ENCODE data around the gene NAP1L5. TPM values are rescaled to one million over a fixed set of nuclear protein-coding genes. Genes with fewer than 3 reads are reported as not detected.
A peak's percentile ranks its signal among the peaks of the same experiment; 100 is the strongest.

The NAP1L5 gene
- total RNA-seq, 1 experiment from 2014 or later = not detected

- H3K9me2 ChIP-seq (replicated peaks; ENCODE audit: low read length) = no peaks in the 10 kb centered on the region
- H3K79me2 ChIP-seq (ENCODE audit: low read length) = no peaks in the 10 kb centered on the region
- H3K9me3 ChIP-seq (ENCODE audit: low read length) = no peaks in the 10 kb centered on the region
- BruUV-seq (replicated peaks) = no TSS peak
- ChIA-PET POLR2A (ENCODE audit: unreplicated experiment) (no interaction called here), CTCF (interaction anchor here (0.6 kb wide), 1 partner anchor 11 kb away, joined by 3 read pairs; no protein-coding TSS in a partner anchor)
- no peaks in the 10 kb centered on the region for H3K36me3 ChIP-seq (ENCODE audit: low read depth, low read length)
- DNase-seq (peak; percentile 81), ATAC-seq (peak; percentile 70)
- TF ChIP-seq EZH2 (IDR thresholded peaks at IDR 0.05; ENCODE audit: low read length, unreplicated experiment) (no peak), EZH2phosphoT487 (IDR thresholded peaks at IDR 0.05; ENCODE audit: borderline replicate concordance, low read length) (no peak)
- TF ChIP-seq, protein P1, sequence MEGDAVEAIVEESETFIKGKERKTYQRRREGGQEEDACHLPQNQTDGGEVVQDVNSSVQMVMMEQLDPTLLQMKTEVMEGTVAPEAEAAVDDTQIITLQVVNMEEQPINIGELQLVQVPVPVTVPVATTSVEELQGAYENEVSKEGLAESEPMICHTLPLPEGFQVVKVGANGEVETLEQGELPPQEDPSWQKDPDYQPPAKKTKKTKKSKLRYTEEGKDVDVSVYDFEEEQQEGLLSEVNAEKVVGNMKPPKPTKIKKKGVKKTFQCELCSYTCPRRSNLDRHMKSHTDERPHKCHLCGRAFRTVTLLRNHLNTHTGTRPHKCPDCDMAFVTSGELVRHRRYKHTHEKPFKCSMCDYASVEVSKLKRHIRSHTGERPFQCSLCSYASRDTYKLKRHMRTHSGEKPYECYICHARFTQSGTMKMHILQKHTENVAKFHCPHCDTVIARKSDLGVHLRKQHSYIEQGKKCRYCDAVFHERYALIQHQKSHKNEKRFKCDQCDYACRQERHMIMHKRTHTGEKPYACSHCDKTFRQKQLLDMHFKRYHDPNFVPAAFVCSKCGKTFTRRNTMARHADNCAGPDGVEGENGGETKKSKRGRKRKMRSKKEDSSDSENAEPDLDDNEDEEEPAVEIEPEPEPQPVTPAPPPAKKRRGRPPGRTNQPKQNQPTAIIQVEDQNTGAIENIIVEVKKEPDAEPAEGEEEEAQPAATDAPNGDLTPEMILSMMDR (conservative IDR thresholded peaks at IDR 0.05; ENCODE audit: low read depth, low read length) = no peak
- H2AFZ ChIP-seq (ENCODE audit: low read length) = peak overlapping the region; percentile 56
- intact Hi-C loops (cut with micrococcal nuclease) = no loop called here
- H3K27ac ChIP-seq (ENCODE audit: low read length) = peak overlapping the region; percentile 99
- no peaks in the 10 kb centered on the region for H3F3A ChIP-seq (ENCODE audit: low read length, unreplicated experiment)
- H3K4me2 ChIP-seq (ENCODE audit: low read length) = peak overlapping the region; percentile 80
- no peaks in the 10 kb centered on the region for H3K27me3 ChIP-seq (ENCODE audit: low read length)
- H3K9ac ChIP-seq (ENCODE audit: low read length) = peak overlapping the region; percentile 79
- peak overlapping the region; percentile 35; the same call in 1 of the 2 replicates for H3K4me3 ChIP-seq (ENCODE audit: low read length)
- peaks cover 39% of the 10 kb centered on the region for H3K4me1 ChIP-seq (ENCODE audit: insufficient read depth, low read length)
- no peaks in the 10 kb centered on the region for H4K20me1 ChIP-seq (ENCODE audit: low read length)
These were observed 35.9 kb downstream of the NAP1L5 start for GRCh38 chr4:88661739-88662138.

- Histone ChIP-seq H2AFZ (ENCODE audit: low read length) (no peak overlapping the region), H3K4me3 (ENCODE audit: low read length) (0 out of 2 replicates have a peak overlapping the region, but pooled peaks have one; percentile 5), H3F3A (ENCODE audit: low read length, unreplicated experiment) (no peaks in the 10 kb centered on the region), H3K4me2 (ENCODE audit: low read length) (peak overlapping the region; percentile 80), H3K27ac (ENCODE audit: low read length) (peak overlapping the region; percentile 99), H3K4me1 (ENCODE audit: insufficient read depth, low read length) (peaks cover 39% of the 10 kb centered on the region), H3K79me2 (ENCODE audit: low read length) (no peaks in the 10 kb centered on the region), H3K9me2 (replicated peaks; ENCODE audit: low read length) (no peaks in the 10 kb centered on the region), H3K36me3 (ENCODE audit: low read depth, low read length) (no peaks in the 10 kb centered on the region), H3K9me3 (ENCODE audit: low read length) (no peaks in the 10 kb centered on the region), H3K27me3 (ENCODE audit: low read length) (no peaks in the 10 kb centered on the region), H3K9ac (ENCODE audit: low read length) (peak overlapping the region; percentile 68), H4K20me1 (ENCODE audit: low read length) (no peaks in the 10 kb centered on the region)
- BruUV-seq (replicated peaks) = no TSS peak
- ChIA-PET CTCF (interaction anchor here (0.6 kb wide), 1 partner anchor 13 kb away, joined by 3 read pairs; no protein-coding TSS in a partner anchor), POLR2A (ENCODE audit: unreplicated experiment) (interaction anchor here (0.6 kb wide), 1 partner anchor 121 kb away, joined by 4 read pairs; no protein-coding TSS in a partner anchor)
- TF ChIP-seq EZH2 (IDR thresholded peaks at IDR 0.05; ENCODE audit: low read length, unreplicated experiment) (no peak), EZH2phosphoT487 (IDR thresholded peaks at IDR 0.05; ENCODE audit: borderline replicate concordance, low read length) (no peak)
- TF ChIP-seq, protein P1 (conservative IDR thresholded peaks at IDR 0.05; ENCODE audit: low read depth, low read length) = no peak
- ATAC-seq = no peak
- intact Hi-C loops (cut with micrococcal nuclease) = no loop called here
- DNase-seq = peak; percentile 22
These were observed 37.0 kb downstream of the NAP1L5 start for GRCh38 chr4:88660446-88661294.

- BruUV-seq (replicated peaks) = no TSS peak
- TF ChIP-seq EZH2phosphoT487 (IDR thresholded peaks at IDR 0.05; ENCODE audit: borderline replicate concordance, low read length) = no peak
- TF ChIP-seq EZH2 (IDR thresholded peaks at IDR 0.05; ENCODE audit: low read length, unreplicated experiment) = no peak
- TF ChIP-seq, protein P1 (conservative IDR thresholded peaks at IDR 0.05; ENCODE audit: low read depth, low read length) = no peak
- H2AFZ ChIP-seq (ENCODE audit: low read length) = no peak overlapping the region
- H3K9ac ChIP-seq (ENCODE audit: low read length) = peak overlapping the region; percentile 68; the same call in 1 of the 2 replicates
- peaks cover 39% of the 10 kb centered on the region for H3K4me1 ChIP-seq (ENCODE audit: insufficient read depth, low read length)
- no peaks in the 10 kb centered on the region for H3K9me3 ChIP-seq (ENCODE audit: low read length)
- H3K4me3 ChIP-seq (ENCODE audit: low read length) = no peak overlapping the region
- POLR2A ChIA-PET (ENCODE audit: unreplicated experiment) = no interaction called here
- no peaks in the 10 kb centered on the region for H3K36me3 ChIP-seq (ENCODE audit: low read depth, low read length)
- H3K27ac ChIP-seq (ENCODE audit: low read length) = peak overlapping the region; percentile 99
- no peak for ATAC-seq
- no peaks in the 10 kb centered on the region for H4K20me1 ChIP-seq (ENCODE audit: low read length)
- intact Hi-C loops (cut with micrococcal nuclease) = loop anchor here (1.0 kb wide), 3 partner anchors 67 to 132 kb away; no protein-coding TSS in a partner anchor
- H3K79me2 ChIP-seq (ENCODE audit: low read length) = no peaks in the 10 kb centered on the region
- no peak for DNase-seq
- CTCF ChIA-PET = interaction anchor here (0.9 to 1.4 kb wide), 4 partner anchors 47 to 133 kb away, joined by 5 to 21 read pairs (median 7); no protein-coding TSS in a partner anchor
- H3K4me2 ChIP-seq (ENCODE audit: low read length) = no peak overlapping the region
- no peaks in the 10 kb centered on the region for H3K9me2 ChIP-seq (replicated peaks; ENCODE audit: low read length)
- no peaks in the 10 kb centered on the region for H3K27me3 ChIP-seq (ENCODE audit: low read length)
- H3F3A ChIP-seq (ENCODE audit: low read length, unreplicated experiment) = no peaks in the 10 kb centered on the region
These were observed 37.8 kb downstream of the NAP1L5 start for GRCh38 chr4:88659890-88660208.
